Mucosa of rectum (tissue), 2 donors: ENCODE results near the gene CCNL2.

ENCODE experiments used
- H3K27ac ChIP-seq, 2 donors: one replicate each; pipeline ENCODE4 v1.7.0; 2013; ENCODE audit warnings: inconsistent platforms in 2 of 2, low read depth in 2 of 2, low read length in 2 of 2
- H3K27me3 ChIP-seq, 2 donors: one replicate each; pipeline ENCODE4 v1.7.0; 2013; ENCODE audit warnings: low read length in 2 of 2; ENCODE audit not compliant: control insufficient read depth in 2 of 2, insufficient read depth in 2 of 2
- H3K36me3 ChIP-seq, 2 donors: one replicate each; pipeline ENCODE4 v1.7.0; 2013; ENCODE audit warnings: low read length in 2 of 2; ENCODE audit not compliant: control insufficient read depth in 2 of 2, insufficient read depth in 2 of 2
- H3K4me1 ChIP-seq, 2 donors: one replicate each; pipeline ENCODE4 v1.7.0; 2013; ENCODE audit warnings: low read length in 2 of 2, mild to moderate bottlenecking in 1 of 2; ENCODE audit not compliant: control insufficient read depth in 2 of 2, insufficient read depth in 2 of 2
- H3K4me3 ChIP-seq, 2 donors: one replicate each; pipeline ENCODE4 v1.7.0; 2013; ENCODE audit warnings: low read length in 2 of 2
- H3K9ac ChIP-seq, 2 donors: one replicate each; pipeline ENCODE4 v1.7.0; 2013; ENCODE audit warnings: low read length in 2 of 2, low read depth in 1 of 2, mild to moderate bottlenecking in 1 of 2
- H3K9me3 ChIP-seq, 2 donors: one replicate each; pipeline ENCODE4 v1.7.0; 2013; ENCODE audit warnings: low read length in 2 of 2; ENCODE audit not compliant: control insufficient read depth in 2 of 2
- donor health status: healthy.
- donor health status: Normal muscosa, but diverticular disease.

Gene CCNL2

GRCh38 chr1:1426496-1427105 is 27.5 kb upstream of the CCNL2 start:
- H3K9me3 ChIP-seq = no peaks in the 10 kb centered on the region
- no peak overlapping the region for H3K9ac ChIP-seq
- H3K27me3 ChIP-seq = peaks cover 2 to 3% of the 10 kb centered on the region in 2 donors
- no peaks in the 10 kb centered on the region for H3K36me3 ChIP-seq
- no peak overlapping the region for H3K4me3 ChIP-seq
- H3K27ac ChIP-seq = no peak overlapping the region
- H3K4me1 ChIP-seq = peaks cover 4 to 7% of the 10 kb centered on the region in 2 donors

GRCh38 chr1:1425753-1426495 is 26.8 kb upstream of the CCNL2 start:
- Histone ChIP-seq H3K4me1 (peaks cover 2 to 4% of the 10 kb centered on the region in 2 donors), H3K9me3 (no peaks in the 10 kb centered on the region), H3K27me3 (peaks cover 2 to 3% of the 10 kb centered on the region in 2 donors), H3K36me3 (no peaks in the 10 kb centered on the region), H3K27ac (no peak overlapping the region), H3K4me3 (no peak overlapping the region), H3K9ac (no peak overlapping the region)

DNA sequence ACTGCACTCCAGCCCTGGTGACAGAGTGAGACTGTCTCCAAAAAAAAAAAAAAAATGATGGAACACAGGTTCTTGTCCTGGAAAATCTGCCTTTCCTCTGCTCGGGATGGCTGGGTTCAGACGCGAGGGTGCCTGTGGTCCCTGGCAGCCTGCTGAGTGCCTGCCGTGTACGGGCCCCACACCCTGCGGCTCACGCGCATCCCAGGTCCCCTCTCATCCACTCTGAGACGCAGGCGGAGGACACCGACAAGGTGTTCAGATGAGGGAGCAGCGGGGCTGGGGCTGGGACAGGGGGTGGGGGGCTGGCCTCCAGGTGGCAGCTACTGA is 26.3 kb upstream of the CCNL2 start:
- Histone ChIP-seq H3K9me3 (no peaks in the 10 kb centered on the region), H3K27me3 (peaks cover 2 to 6% of the 10 kb centered on the region in 2 donors), H3K27ac (no peak overlapping the region), H3K4me3 (no peak overlapping the region), H3K4me1 (peaks cover 0 to 4% of the 10 kb centered on the region in 2 donors), H3K36me3 (no peaks in the 10 kb centered on the region), H3K9ac (no peak overlapping the region)

DNA sequence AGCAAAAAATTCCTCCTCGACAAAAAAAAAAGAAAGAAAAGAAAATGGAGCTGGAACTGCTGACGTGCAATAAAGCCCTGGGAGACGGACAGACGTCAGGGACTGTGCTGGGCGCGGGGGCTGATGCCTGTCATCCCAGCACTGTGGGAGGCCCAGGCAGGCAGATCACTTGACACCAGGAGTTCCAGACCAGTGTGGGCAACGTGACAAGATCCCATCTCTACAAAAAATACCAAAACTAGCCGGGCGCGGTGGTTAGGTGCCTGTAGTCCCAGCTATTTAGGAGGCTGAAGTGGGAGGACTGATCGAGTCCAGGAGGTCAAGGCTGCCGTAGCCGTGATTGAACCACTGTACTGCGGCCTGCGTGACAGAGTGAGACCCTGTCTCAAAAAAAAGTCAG is 25.6 kb upstream of the CCNL2 start:
- H3K36me3 ChIP-seq = no peaks in the 10 kb centered on the region
- no peak overlapping the region for H3K9ac ChIP-seq
- H3K4me1 ChIP-seq = peaks cover 0 to 1% of the 10 kb centered on the region in 2 donors
- H3K27ac ChIP-seq = no peak overlapping the region
- H3K9me3 ChIP-seq = no peaks in the 10 kb centered on the region
- H3K27me3 ChIP-seq = peaks cover 2 to 6% of the 10 kb centered on the region in 2 donors
- H3K4me3 ChIP-seq = no peak overlapping the region

GRCh38 chr1:1423245-1423597 is 24.1 kb upstream of the CCNL2 start:
- Histone ChIP-seq H3K9me3 (no peaks in the 10 kb centered on the region), H3K9ac (no peak overlapping the region), H3K4me1 (peaks cover 0 to 3% of the 10 kb centered on the region in 2 donors), H3K27me3 (peaks cover 0 to 5% of the 10 kb centered on the region in 2 donors), H3K36me3 (no peaks in the 10 kb centered on the region), H3K27ac (no peak overlapping the region), H3K4me3 (no peak overlapping the region)

GRCh38 chr1:1422465-1423244 is 23.5 kb upstream of the CCNL2 start:
- peaks cover 0 to 3% of the 10 kb centered on the region in 2 donors for H3K4me1 ChIP-seq
- H3K4me3 ChIP-seq = no peak overlapping the region
- no peaks in the 10 kb centered on the region for H3K36me3 ChIP-seq
- H3K27ac ChIP-seq = no peak overlapping the region
- H3K9me3 ChIP-seq = no peaks in the 10 kb centered on the region
- no peak overlapping the region for H3K9ac ChIP-seq
- peaks cover 0 to 3% of the 10 kb centered on the region in 2 donors for H3K27me3 ChIP-seq

- Histone ChIP-seq H3K4me1 (peaks cover 0 to 3% of the 10 kb centered on the region in 2 donors), H3K36me3 (no peaks in the 10 kb centered on the region), H3K9ac (no peak overlapping the region), H3K9me3 (no peaks in the 10 kb centered on the region), H3K27ac (no peak overlapping the region), H3K4me3 (no peak overlapping the region), H3K27me3 (peaks cover 0 to 3% of the 10 kb centered on the region in 2 donors)
Measured at GRCh38 chr1:1421907-1422464, 22.9 kb upstream of the CCNL2 start.

DNA sequence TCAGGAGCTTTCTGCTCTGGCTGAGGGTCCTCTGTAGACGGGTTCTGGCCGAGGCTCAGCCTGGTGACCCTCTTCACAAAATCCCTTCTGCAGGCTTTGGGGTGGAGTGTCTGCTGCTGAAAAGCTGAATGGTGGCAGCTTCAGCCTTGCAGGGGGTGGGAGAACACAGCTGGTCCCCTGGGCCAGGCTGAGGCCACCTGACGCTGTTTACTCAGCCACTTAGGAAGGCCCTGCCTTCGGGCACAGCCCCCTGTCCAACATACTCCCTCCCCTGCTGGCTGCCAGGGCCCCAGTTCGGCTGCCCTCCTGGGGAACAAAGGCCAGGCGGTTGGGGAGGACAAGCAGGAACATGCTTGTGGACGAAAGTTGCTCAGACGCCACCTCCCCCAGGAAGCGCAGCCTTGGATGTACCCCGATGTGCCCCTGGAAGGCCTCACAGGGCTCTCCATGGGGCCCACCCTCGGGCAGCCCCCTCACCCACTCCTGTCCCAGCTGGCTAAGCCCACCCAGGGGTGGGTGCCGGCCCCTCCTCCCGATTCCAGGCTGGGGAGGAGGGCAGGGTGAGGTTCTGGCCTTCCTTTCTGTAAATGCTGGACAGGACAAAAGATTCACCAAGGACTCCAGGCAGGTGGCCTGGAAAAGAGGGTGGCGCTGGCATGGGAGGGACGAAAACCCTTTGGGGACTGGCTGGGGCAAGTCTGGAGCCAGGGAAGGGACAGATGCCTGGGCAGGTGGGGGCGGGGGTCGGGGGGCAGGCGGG is 22.2 kb upstream of the CCNL2 start, which contains the start of gene ANKRD65:
Gene ANKRD65 (minus strand): TSS at position 130 of the 760 bp plus-strand sequence. CDS start 271 bp downstream, outside the sequence.
- Histone ChIP-seq H3K27ac (no peak within 1 kb of the TSS), H3K9me3 (no peaks in the 10 kb centered on the region), H3K4me1 (peaks cover 0 to 3% of the 10 kb centered on the region in 2 donors), H3K4me3 (no peak within 1 kb of the TSS), H3K36me3 (no peaks in the 10 kb centered on the region), H3K9ac (no peak within 1 kb of the TSS), H3K27me3 (peaks cover 0 to 3% of the 10 kb centered on the region in 2 donors)

DNA sequence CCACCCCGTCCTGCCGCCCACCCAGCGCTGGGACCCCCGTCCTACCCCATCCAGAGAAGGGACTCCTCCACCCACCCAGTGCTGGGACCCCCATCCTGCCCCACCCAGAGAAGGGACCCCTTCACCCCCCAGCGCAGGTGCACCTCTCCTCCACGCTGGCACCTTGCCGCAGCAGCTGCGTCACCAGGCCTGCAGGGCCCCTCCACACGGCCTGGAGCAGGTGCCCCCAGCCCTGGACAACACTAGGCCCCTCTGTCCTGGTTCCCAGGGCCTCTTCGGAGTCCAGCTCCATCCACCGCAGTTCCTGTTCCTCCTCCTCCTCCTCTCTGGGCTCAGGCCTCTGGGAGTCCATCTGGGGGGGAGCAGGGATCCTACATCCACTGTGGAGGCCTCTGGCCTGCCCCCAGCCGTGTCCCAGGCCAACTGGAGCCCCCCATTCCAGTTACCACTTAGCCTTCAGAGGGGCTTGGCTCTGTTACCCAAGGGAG is 21.6 kb upstream of the CCNL2 start:
- Histone ChIP-seq H3K4me1 (peaks cover 0 to 3% of the 10 kb centered on the region in 2 donors), H3K4me3 (no peak overlapping the region), H3K27ac (no peak overlapping the region), H3K9me3 (no peaks in the 10 kb centered on the region), H3K27me3 (peaks cover 0 to 3% of the 10 kb centered on the region in 2 donors), H3K36me3 (no peaks in the 10 kb centered on the region), H3K9ac (no peak overlapping the region)
